GM21526 (cell line): ENCODE measurements around the gene SMIM8.
"Not testable (repeated sequence)": the region's sequence is repeated elsewhere in the genome, so short reads cannot be mapped to it uniquely, and the experiment has no call there.

Experiments
- ATAC-seq: cut with Tn5 transposase; IDR thresholded peaks from one replicate; pipeline ENCODE4 v1.9.1; 2021; ENCODE audit warnings: moderate library complexity; ENCODE audit not compliant: unreplicated experiment, low FRiP score

SMIM8 gene, protein sequence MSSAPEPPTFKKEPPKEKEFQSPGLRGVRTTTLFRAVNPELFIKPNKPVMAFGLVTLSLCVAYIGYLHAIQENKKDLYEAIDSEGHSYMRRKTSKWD

GRCh38 chr6:87322304-87323212 lies at the start of gene SMIM8:
TSS of gene SMIM8 (plus strand) at chr6:87322588. CDS start at chr6:87337032, 14,444 bp downstream.
- ATAC-seq: peak; percentile 100

DNA sequence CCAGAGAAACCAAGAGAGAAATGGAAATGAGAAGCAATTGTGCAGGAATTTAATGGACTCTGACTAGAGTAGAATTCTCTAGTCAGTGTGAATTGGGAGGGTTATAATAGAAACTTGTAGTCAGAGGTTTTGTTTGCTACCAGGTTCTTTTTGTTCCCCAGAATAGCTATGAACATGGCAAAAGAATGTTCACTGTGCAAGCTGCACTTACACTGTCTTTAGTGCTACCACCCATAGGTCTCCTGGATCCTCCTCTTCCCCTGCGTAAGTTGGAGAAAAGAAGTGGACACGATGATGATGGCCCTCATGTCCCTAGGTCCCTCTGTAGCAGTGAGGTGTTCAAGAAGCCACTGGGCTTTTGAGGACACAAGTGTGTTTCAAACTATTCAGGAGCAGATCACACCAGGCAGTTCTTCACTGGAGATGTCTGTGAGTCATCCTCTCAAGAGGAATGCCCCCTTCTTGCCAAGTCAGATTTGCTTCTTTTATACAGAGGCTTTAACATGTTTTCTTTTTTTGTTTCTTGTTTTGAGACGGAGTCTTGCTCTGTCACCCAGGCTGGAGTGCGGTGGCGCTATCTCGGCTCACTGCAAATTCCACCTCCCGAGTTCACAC lies 47.6 kb upstream of the SMIM8 start:
- no peak for ATAC-seq

DNA sequence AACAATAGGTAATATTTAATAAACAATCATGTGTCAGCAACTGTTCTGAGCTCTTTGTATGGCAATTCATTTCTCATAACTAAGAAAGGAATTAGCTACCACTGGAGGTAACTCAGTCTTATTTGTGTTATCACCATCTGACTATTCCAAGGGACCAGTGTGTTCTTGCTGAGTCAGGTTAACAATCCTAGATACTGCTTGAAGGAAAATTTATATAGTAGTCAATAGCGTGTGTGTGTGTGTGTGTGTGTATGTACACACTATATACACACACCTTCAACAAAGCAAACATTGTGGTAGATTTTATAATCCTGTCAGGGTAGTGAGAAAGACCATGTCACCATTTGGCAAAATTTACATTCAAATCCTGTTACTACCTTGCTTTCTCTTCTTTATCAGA lies 45.8 kb upstream of the SMIM8 start:
- ATAC-seq: no peak

DNA sequence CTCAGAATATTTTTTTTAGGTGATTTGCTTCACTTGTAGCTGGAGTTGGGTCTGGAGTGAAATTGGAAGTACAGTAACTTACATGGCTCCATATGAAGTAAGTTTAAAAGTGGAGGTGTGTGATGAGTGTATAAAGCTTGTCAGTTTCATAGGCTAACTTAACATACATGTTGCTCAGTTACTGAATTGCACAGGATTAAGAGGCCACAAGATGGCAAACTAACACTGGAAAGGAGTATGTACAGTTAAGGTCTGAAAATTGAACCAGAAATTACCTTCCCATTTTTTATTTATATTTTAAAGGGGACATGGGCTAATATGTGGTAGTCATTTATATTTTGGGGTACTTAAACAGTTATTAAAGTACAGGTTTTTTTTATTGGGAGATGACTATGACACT lies 45.3 kb upstream of the SMIM8 start:
- ATAC-seq: no peak

DNA sequence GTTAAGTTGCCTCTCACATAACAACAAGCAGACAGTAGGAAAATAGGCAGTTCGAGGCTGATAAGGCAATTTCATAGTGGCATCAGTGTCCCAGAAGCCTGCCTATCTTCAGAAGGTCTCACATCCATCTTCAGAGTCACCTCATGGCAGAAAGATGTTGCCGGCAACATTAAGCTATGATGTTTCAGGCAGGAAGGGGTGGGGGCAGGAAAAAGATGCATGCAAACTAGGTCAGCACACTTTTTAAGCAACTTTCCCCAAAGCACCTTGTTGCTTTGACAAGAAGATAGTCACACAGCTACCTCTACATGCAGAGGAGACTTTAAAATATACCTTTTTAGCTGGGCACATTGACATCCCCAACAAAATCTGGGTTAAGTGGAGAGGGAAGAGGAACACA lies 43.2 kb upstream of the SMIM8 start:
- no peak for ATAC-seq

- no peak for ATAC-seq
Measured at GRCh38 chr6:87281426-87281825, 41.0 kb upstream of the SMIM8 start.

DNA sequence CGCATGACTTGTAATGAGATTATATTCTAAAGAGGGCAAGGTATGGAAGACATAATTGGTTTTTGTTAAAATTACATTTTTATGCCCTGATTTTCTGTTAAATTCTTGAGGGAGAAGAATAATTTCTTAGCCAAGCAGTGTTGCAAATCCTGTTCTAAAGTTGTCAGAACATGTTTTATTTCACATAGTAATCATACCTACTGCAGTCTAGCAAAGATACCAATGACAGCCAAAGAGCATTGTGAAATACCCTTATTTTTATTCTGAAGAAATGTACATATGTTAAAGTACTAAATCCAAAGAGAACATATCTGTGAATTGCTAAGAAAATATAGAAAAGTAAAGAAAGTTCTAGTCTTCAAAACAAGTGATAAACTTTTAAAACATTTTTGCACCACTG lies 39.6 kb upstream of the SMIM8 start:
- no peak for ATAC-seq

- ATAC-seq: no peak
Measured at GRCh38 chr6:87283461-87283860, 38.9 kb upstream of the SMIM8 start.

DNA sequence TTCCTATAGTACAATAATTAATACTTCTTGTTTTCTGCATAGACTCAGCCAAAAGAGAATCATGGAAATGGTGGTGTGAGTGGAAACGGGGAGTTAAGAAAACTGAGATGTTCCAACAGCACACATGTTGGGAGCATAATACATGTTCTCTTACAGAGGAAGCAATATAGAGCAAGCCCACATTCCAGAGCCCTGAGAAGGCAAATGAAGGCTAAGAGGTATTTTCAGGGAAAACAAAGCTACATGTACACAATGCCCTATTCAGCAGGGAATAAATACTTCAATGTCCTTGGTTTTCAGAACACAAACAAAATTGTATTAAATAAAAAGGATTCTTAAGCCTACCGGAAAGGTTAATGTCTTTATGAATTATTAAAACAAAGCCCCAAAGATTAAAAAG lies 35.1 kb upstream of the SMIM8 start:
- ATAC-seq: no peak

DNA sequence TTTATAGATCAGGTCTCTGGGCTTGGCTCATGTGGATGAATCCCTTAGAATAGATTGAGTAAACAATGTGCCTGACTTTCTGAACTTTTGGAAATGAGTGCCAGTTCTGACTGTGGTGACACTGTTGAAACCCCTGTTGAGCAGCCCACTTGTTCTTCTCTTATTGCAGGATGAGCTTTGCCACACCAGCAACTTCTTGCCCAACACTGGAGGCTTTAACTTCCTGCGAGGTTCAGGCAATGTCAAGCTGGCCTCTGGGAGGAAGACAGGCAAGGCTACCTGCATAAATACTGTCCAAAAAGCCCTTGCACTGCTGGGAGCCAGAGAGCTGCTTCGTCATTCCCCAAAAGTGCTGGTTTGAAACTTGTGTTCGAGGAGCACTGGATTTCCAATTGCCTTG lies 32.8 kb upstream of the SMIM8 start:
- no peak for ATAC-seq

- ATAC-seq: no peak
Measured at GRCh38 chr6:87291883-87292282, 30.5 kb upstream of the SMIM8 start.

DNA sequence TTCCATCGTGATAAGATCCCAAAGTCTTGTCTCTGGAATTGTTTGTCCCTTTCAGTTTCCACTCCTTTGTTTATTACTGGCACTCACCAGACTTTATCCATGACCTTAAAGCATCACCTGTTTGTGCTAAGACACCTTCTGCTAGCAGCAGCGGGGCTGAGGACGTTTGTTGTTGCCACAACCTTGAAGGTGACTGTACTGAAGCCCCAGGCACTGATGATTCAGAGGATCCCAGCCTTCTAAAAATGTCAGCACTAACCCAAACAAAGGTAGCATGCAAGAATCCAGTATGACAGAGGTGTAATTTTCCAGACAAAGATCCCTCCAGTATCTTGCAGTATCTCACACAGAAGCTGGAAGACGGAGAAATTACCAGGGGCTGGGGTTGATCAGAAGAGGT lies 28.9 kb upstream of the SMIM8 start:
- no peak for ATAC-seq

GRCh38 chr6:87297119-87297518 lies 25.3 kb upstream of the SMIM8 start:
- no peak for ATAC-seq

DNA sequence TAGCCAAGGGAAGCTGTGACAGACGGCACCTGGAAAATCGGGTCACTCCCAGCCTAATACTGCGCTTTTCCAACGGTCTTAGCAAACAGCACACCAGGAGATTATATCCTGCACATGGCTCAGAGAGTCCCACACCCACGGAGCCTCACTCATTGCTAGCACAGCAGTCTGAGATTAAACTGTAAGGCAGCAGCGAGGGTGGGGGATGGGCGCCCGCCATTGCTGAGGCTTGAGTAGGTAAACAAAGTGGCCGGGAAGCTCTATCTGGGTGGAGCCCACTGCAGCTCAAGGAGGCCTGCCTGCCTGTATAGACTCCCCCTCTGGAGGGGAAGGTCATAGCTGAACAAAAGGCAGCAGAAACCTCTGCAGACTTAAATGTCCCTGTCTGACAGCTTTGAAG lies 21.1 kb upstream of the SMIM8 start:
- ATAC-seq: not testable (repeated sequence)

DNA sequence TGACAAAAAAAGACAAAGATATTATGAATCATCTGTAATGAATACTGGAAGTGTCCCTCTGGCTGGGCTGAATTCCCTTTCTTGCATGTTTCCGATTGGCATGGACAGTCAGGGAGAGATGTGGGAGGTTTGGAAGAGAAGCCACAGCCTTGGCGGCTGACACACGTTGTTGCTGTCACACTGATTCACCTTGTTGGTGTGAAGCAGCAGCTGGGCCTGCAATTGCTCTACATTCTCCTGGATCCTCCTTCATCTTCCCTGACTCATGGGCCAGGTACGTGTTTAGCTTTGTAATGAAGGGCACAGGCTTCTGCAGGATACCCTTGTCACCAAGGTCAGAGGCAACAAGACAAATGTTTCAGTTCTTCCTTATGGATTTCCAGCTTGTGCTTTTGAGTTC lies 13.4 kb upstream of the SMIM8 start:
- no peak for ATAC-seq

GRCh38 chr6:87312860-87313259 lies 9.5 kb upstream of the SMIM8 start:
- ATAC-seq: no peak

- no peak for ATAC-seq
Measured at GRCh38 chr6:87315071-87315470, 7.3 kb upstream of the SMIM8 start.

DNA sequence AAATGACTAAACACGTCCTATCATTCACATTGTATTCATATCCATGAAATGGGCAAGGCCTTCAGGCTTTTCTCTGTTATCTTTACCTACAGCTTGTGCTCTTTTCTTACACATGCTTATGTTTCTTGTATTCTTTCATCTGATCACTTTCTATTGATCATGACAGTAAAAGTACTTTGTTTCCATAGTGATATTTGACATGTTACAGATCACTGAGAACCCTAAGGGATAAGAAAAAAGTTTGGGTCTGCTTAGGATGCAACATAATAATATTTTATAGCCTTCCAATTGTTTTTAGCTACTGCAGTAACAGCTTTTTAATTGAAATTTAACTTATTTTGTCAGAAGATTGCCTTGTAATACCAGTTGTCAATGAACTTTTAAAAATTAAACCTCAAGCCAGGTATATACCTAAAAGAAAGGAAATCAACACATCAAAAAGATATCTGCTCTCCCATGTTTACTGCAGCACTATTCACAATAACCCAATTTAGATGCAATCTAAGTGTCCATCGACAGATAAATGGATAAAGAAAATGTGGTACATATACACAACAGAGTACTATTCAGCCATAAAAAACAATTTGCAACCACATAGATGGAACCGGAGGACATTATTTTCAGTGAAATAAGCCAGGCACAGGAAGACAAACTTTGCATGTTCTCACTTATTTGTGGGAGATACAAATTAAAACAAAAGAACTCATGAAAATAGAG lies 3.0 kb upstream of the SMIM8 start:
- ATAC-seq: no peak

- ATAC-seq: not testable (repeated sequence)
Measured at GRCh38 chr6:87323880-87324279, 1.5 kb downstream of the SMIM8 start.

DNA sequence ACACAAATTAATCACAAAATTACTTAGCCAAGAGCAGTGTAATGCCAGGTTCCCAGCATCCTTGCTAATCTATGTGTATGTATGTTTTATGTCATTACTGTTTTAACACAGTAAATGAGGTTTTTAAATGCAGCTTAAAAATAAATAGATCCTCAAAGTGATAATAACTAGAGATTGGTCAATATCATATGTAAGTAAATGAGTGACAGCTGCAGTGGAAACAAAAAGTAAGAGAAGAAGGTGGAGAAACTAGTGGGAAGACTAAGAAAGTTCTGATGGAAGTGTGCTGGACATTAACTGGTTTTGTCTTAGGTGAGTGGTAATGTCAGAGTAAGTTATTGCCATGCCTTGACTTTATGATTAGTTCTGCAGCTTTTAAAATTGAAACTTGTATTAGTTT lies 8.6 kb downstream of the SMIM8 start:
- ATAC-seq: no peak

- ATAC-seq: no peak
Measured at GRCh38 chr6:87333033-87333432, 10.6 kb downstream of the SMIM8 start.
